ENCODE data around the gene ADPRHL1.

ADPRHL1 gene

GRCh38 chr13:113461022-113461751 lies 7.9 kb upstream of the ADPRHL1 start:
- no peak for TF ChIP-seq CTCF (IDR thresholded peaks at IDR 0.05; ENCODE audit: low read depth, low read length)
- H3K4me3 ChIP-seq (ENCODE audit: low read depth, low read length) = no peak overlapping the region

GRCh38 chr13:113460599-113460998 lies 7.3 kb upstream of the ADPRHL1 start:
- no peak for TF ChIP-seq CTCF (IDR thresholded peaks at IDR 0.05; ENCODE audit: low read depth, low read length)
- no peak overlapping the region for H3K4me3 ChIP-seq (ENCODE audit: low read depth, low read length)

- no peak for TF ChIP-seq CTCF (IDR thresholded peaks at IDR 0.05; ENCODE audit: low read depth, low read length)
- H3K4me3 ChIP-seq (ENCODE audit: low read depth, low read length) = no peak overlapping the region
Observed at GRCh38 chr13:113460064-113460555, 6.8 kb upstream of the ADPRHL1 start.

GRCh38 chr13:113458253-113459065 lies 5.2 kb upstream of the ADPRHL1 start:
- TF ChIP-seq CTCF (IDR thresholded peaks at IDR 0.05; ENCODE audit: low read depth, low read length) = peak; percentile 36
- H3K4me3 ChIP-seq (ENCODE audit: low read depth, low read length) = no peak overlapping the region

GRCh38 chr13:113457510-113457909 lies 4.2 kb upstream of the ADPRHL1 start:
- no peak overlapping the region for H3K4me3 ChIP-seq (ENCODE audit: low read depth, low read length)
- TF ChIP-seq CTCF (IDR thresholded peaks at IDR 0.05; ENCODE audit: low read depth, low read length) = no peak

GRCh38 chr13:113456116-113456702 lies 2.9 kb upstream of the ADPRHL1 start:
- no peak for TF ChIP-seq CTCF (IDR thresholded peaks at IDR 0.05; ENCODE audit: low read depth, low read length)
- H3K4me3 ChIP-seq (ENCODE audit: low read depth, low read length) = no peak overlapping the region
